GM12878 (cell line): ENCODE results near the gene TMEM131L. TPM values are rescaled to one million over a fixed set of nuclear protein-coding genes. Genes with fewer than 3 reads are reported as not detected.
A peak's percentile ranks its signal among the peaks of the same experiment; 100 is the strongest.

Experiments used
- BCLAF1 ChIP-seq: fragments of 450-650 bp; IDR thresholded peaks from 2 replicates; pipeline ENCODE4 v1.6.1; 2017; ENCODE audit warnings: antibody characterized with exemption, mild to moderate bottlenecking, moderate library complexity
- IKZF2 ChIP-seq, 2 experiments: fragments of 450-650 bp; IDR thresholded peaks; 2 replicates each; pipeline ENCODE4 v1.6.1; 2017; ENCODE audit warnings: mild to moderate bottlenecking in 2 of 2, moderate library complexity in 2 of 2
- MAX ChIP-seq: IDR thresholded peaks from 2 replicates; pipeline ENCODE4 v1.6.1; 2012; ENCODE audit warnings: low read depth, low read length, improper control_type of control experiment
- MEF2B ChIP-seq: fragments of 450-650 bp; IDR thresholded peaks from 2 replicates; pipeline ENCODE4 v1.6.1; 2018; ENCODE audit warnings: mild to moderate bottlenecking, moderate library complexity; ENCODE audit not compliant: partially characterized antibody, poor library complexity, severe bottlenecking
- SUPT20H ChIP-seq: IDR thresholded peaks from 2 replicates; pipeline ENCODE4 v1.6.1; 2011; ENCODE audit warnings: low read depth, mild to moderate bottlenecking, low read length, moderate library complexity, borderline replicate concordance; ENCODE audit not compliant: control insufficient read depth
- TCF7 ChIP-seq: IDR thresholded peaks from 2 replicates; pipeline ENCODE4 v1.6.1; 2014; ENCODE audit warnings: antibody characterized with exemption, borderline replicate concordance
- USF2 ChIP-seq: IDR thresholded peaks from 2 replicates; pipeline ENCODE4 v1.6.1; 2011; ENCODE audit warnings: low read depth, low read length, improper control_type of control experiment, borderline replicate concordance
- YY1 ChIP-seq: IDR thresholded peaks from 2 replicates; pipeline ENCODE4 v1.6.1; 2011; ENCODE audit warnings: low read depth, mild to moderate bottlenecking, low read length
- ZBTB11 ChIP-seq: fragments of 450-650 bp; formaldehyde crosslinking; IDR thresholded peaks from 2 replicates; pipeline ENCODE4 v1.5.0; 2022; ENCODE audit warnings: mild to moderate bottlenecking, missing genetic modification characterization
- ZBTB4 ChIP-seq: fragments of 450-650 bp; formaldehyde crosslinking; IDR thresholded peaks from 2 replicates; pipeline ENCODE4 v1.4.0; 2022; ENCODE audit warnings: mild to moderate bottlenecking, moderate library complexity
- ZNF592 ChIP-seq: fragments of 450-650 bp; IDR thresholded peaks from 2 replicates; pipeline ENCODE4 v1.6.1; 2017; ENCODE audit warnings: mild to moderate bottlenecking, moderate library complexity
- polyA plus RNA-seq, 11 experiments: library from polyadenylated mRNA; depleted of rRNA in 4 of 11; unstranded in 6 of 11; stranded (reverse) in 5 of 11; fragments of >200 nt; fragmentation: Nextera tagmentation in 4 of 11; fragmentation: Illumina TruSeq in 1 of 11; extraction: Ambion mirVana in 4 of 11; extraction: Trizol in 1 of 11; gene quantifications; 1 replicate in 1 of 11; 2 replicates in 10 of 11; pipeline versions ENCODE4 v1.2.1 to v1.2.3, GENCODE V29; 2011 to 2016; ENCODE audit warnings: inconsistent platforms in 2 of 11, missing spikeins in 2 of 11, low read depth in 1 of 11
- total RNA-seq, 4 experiments: library from RNA; depleted of rRNA in 3 of 4; stranded (reverse); fragments of >200 nt in 3 of 4; fragmentation: Illumina TruSeq in 1 of 4; extraction: Trizol in 1 of 4; gene quantifications; 2 replicates each; pipeline versions ENCODE4 v1.2.1 to v1.2.3, GENCODE V29; 2013 to 2021

Gene TMEM131L
- total and polyA plus RNA-seq, 10 of the 15 experiments (the other 5 are each of a cell fraction or from before 2014, with no cell fraction given) = 8.5 to 101 (median 74.4) TPM

GRCh38 chr4:153486281-153487151, 20.4 kb downstream of the TMEM131L start (continued):
- TF ChIP-seq ZBTB4 (no peak), IKZF2 (IDR thresholded peaks at IDR 0.05) (peak; percentile 49 to 61; a peak in 3 of 4 replicates), MAX (no peak), SUPT20H (no peak), MEF2B (peak; percentile 22), ZBTB11 (CRISPR knock-in tag) (no peak), YY1 (no peak), BCLAF1 (no peak), TCF7 (no peak), USF2 (no peak; the same call in 1 of the 2 replicates), ZNF592 (0 out of 2 replicates have a peak, but pooled peaks have one; percentile 16)
